ENCODE measurements around the gene NFYA. TPM values are rescaled to one million over a fixed set of nuclear protein-coding genes. Genes with fewer than 3 reads are reported as not detected.

NFYA gene
- total RNA-seq, 2 donors from 2014 or later, result 8.4 to 10.6 TPM

GRCh38 chr6:41064841-41065240, 7.9 kb upstream of the NFYA start:
- intact Hi-C loops (cut with DNase I), result loop anchor here (5.0 kb wide), 1 partner anchor 58 kb away; no protein-coding TSS in a partner anchor
- DNase-seq (ENCODE audit: low spot score), result no peak

- DNase-seq (ENCODE audit: low spot score), result no peak
- intact Hi-C loops (cut with DNase I), result loop anchor here (5.0 kb wide), 1 partner anchor 58 kb away; no protein-coding TSS in a partner anchor
Measured at GRCh38 chr6:41065550-41066026, 7.2 kb upstream of the NFYA start.

- peak; percentile 91 for DNase-seq (ENCODE audit: low spot score)
- intact Hi-C loops (cut with DNase I), result loop anchor here (5.0 kb wide), 1 partner anchor 60 kb away; no protein-coding TSS in a partner anchor
Measured at GRCh38 chr6:41066867-41067304, 5.9 kb upstream of the NFYA start.

- intact Hi-C loops (cut with DNase I), result no loop called here
- no peak for DNase-seq (ENCODE audit: low spot score)
Measured at GRCh38 chr6:41071501-41071922, 1.3 kb upstream of the NFYA start.

GRCh38 chr6:41071923-41072835, 595 bp upstream of the NFYA start, which contains the start of gene OARD1:
OARD1 (minus strand) TSS chr6:41072356; CDS start chr6:41071634, 722 bp downstream.
- intact Hi-C loops (cut with DNase I), result no loop called here

GRCh38 chr6:41073203-41073967, 611 bp downstream of the NFYA start:
- intact Hi-C loops (cut with DNase I), result no loop called here
- DNase-seq (ENCODE audit: low spot score), result peak; percentile 94

More at GRCh38 chr6:41071923-41072835, 595 bp upstream of the NFYA start, which contains the start of gene OARD1:
- peak; percentile 100 for DNase-seq (ENCODE audit: low spot score)

GRCh38 chr6:41073968-41074691, 1.4 kb downstream of the NFYA start:
- no peak for DNase-seq (ENCODE audit: low spot score)
- intact Hi-C loops (cut with DNase I), result no loop called here

- no peak for DNase-seq (ENCODE audit: low spot score)
- intact Hi-C loops (cut with DNase I), result no loop called here
Measured at GRCh38 chr6:41074692-41075436, 2.1 kb downstream of the NFYA start.

- intact Hi-C loops (cut with DNase I), result no loop called here
- no peak for DNase-seq (ENCODE audit: low spot score)
Measured at GRCh38 chr6:41075651-41076626, 3.2 kb downstream of the NFYA start.

- DNase-seq (ENCODE audit: low spot score), result no peak
- intact Hi-C loops (cut with DNase I), result no loop called here
Measured at GRCh38 chr6:41077536-41077935, 4.8 kb downstream of the NFYA start.

GRCh38 chr6:41078101-41078500, 5.3 kb downstream of the NFYA start:
- intact Hi-C loops (cut with DNase I), result no loop called here
- no peak for DNase-seq (ENCODE audit: low spot score)

GRCh38 chr6:41079080-41079479, 6.3 kb downstream of the NFYA start:
- intact Hi-C loops (cut with DNase I), result no loop called here
- no peak for DNase-seq (ENCODE audit: low spot score)

GRCh38 chr6:41080621-41081020, 7.8 kb downstream of the NFYA start:
- intact Hi-C loops (cut with DNase I), result no loop called here

GRCh38 chr6:41083072-41083471, 10.3 kb downstream of the NFYA start:
- no peak for DNase-seq (ENCODE audit: low spot score)
- intact Hi-C loops (cut with DNase I), result no loop called here

More at GRCh38 chr6:41080621-41081020, 7.8 kb downstream of the NFYA start:
- DNase-seq (ENCODE audit: low spot score), result no peak

- DNase-seq (ENCODE audit: low spot score), result no peak
Measured at GRCh38 chr6:41085182-41085581, 12.4 kb downstream of the NFYA start.

GRCh38 chr6:41088451-41088850, 15.7 kb downstream of the NFYA start:
- DNase-seq (ENCODE audit: low spot score), result no peak
- intact Hi-C loops (cut with DNase I), result no loop called here

More at GRCh38 chr6:41085182-41085581, 12.4 kb downstream of the NFYA start:
- intact Hi-C loops (cut with DNase I), result no loop called here

All from posterior vena cava (tissue), 2 donors.